K562 treated with DMSO at 1 percent for 48 hours (cell line): ENCODE data around the gene PIK3AP1. TPM values are rescaled to one million over a fixed set of nuclear protein-coding genes. Genes with fewer than 3 reads are reported as not detected.

Experiments used
- total RNA-seq: library from RNA; unstranded; fragments of 300-600 nt; gene quantifications from 2 replicates; pipeline ENCODE4 v1.2.3, GENCODE V29; 2022; ENCODE audit warnings: low replicate concordance; ENCODE audit errors: extremely low read depth

PIK3AP1 gene
- not detected in 2 replicates for total RNA-seq

DNA sequence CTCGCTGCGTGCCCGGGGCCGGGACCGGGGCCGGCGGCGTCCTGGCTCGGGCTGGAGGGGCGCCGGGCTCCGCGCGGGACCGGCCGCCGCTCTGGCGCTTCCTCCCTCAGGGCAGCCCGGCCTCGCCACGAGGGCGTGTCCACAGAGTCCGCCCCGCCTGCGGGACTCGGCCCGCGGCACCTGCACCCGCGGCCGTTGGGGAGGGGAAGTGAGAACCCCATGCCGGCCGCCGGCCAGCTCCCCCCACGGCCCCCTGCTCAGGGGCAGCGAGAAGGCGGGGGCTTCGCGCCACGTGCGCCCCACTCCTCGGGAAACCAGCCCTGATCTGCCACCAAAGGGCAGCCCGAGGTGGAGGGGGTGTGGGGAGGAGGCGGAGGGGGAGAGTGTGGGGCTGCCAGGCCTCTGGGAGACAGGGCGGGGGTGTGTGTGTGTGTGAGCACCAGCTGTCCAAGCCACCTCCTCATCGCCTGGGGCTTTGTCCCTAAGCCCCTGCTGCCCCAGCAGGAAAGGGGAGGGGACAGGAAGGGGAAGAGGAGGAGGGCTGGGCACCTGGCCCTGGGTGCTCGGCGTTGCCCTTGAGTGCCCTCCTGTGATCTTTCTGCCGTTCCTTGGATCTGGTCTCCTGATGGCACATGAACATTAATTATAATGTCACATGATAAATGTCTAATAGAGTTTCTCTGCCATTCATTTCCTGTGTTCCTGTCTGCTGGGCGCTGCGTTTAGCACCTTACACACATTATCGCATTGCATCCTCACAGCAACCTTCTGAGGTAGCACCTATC lies at the start of gene PIK3AP1:
PIK3AP1 (minus strand) TSS at position 93 of the 785 bp plus-strand sequence. CDS start 120 bp downstream, outside the sequence.

DNA sequence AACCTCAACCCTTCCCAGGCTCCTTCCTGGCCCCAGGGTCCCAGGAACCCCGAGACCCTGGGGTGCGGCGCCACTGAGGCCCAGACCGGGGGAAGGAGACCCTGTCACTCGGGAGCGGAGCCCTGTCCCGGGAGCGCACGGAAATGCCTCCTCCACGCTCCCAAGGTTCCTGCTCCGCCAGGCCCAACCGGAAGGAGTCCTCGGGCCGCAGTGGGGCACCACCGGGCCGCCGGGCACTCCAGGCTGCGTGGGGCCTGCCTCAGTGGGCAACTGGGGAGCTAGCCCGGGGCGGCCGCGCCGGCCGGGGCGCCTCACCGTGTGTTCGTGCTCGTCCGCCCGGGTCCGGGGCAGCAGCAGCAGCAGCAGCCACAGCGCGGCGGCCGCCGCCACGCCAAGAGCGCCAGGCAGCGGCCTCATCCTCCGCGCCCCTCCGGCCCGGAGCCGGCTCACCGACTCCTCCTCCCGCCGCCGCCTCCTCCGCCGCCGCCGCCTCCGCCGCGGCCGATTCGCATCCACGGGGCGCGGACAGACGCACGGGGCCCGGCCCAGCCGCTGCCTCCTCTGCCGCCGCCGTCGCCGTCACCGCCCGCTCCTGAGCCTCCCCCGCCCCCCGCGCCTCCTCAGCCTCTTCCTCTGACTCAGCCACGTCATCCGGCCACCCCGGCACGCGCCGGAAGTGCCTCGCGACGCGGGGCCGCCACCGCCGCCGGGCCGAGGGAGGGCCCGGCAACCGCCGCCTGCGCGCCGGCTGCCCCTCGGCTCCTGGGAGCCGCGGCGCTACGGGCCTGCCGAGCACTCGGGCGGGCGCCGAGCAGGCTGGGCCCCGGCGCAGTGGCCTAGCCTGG lies 133.7 kb downstream of the PIK3AP1 start, which contains the start of gene TM9SF3:
TM9SF3 (minus strand) TSS at position 594 of the 845 bp plus-strand sequence; CDS start at position 417, 177 bp downstream.

Other genes starting within 250 kb of the PIK3AP1 start
- not detected in 2 replicates for gene TLL2, start 206.6 kb downstream of the PIK3AP1 start, total RNA-seq
- gene TM9SF3, start 133.5 kb downstream of the PIK3AP1 start, total RNA-seq = not detected in 2 replicates
- not detected in 2 replicates for gene LCOR, start 111.8 kb upstream of the PIK3AP1 start, total RNA-seq